Fibroblast of pulmonary artery (primary cell): ENCODE data around the gene ATOH8.
A peak's percentile ranks its signal among the peaks of the same experiment; 100 is the strongest.

Experiments used
- DNase-seq: peaks from one replicate; pipeline ENCODE4 v3.0.0-alpha.2; 2010; ENCODE audit warnings: low read depth
- H3K4me3 ChIP-seq: replicated peaks from 2 replicates; pipeline ENCODE4 v1.5.1; 2011; ENCODE audit warnings: low read depth, mild to moderate bottlenecking, control low read depth, low read length, moderate library complexity
- CTCF ChIP-seq: IDR thresholded peaks from 2 replicates; pipeline ENCODE4 v1.5.1; 2011; ENCODE audit warnings: mild to moderate bottlenecking, control low read depth, low read length, inconsistent platforms; ENCODE audit errors: missing control alignments

The ATOH8 gene

DNA sequence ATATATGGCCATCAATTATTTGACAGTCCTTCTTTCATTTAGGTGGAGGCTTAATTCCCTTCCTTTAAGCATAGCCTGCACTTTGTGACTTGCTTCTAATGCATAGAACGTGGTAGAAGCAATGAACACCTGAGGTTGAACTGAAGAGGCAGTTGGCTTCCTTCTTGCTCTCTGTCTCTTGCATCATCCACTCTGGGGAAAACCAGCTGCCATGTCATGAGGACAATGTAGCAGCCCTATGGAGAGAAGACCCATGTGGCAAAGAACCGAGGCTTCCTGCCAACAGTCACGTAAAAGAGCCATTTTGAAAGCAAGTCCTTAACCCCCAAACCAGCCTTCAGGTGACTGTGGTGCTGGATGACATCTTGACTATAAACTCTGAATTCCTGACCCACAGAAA is 46.8 kb downstream of the ATOH8 start:
- H3K4me3 ChIP-seq: no peak overlapping the region
- no peak for TF ChIP-seq CTCF
- DNase-seq: no peak

DNA sequence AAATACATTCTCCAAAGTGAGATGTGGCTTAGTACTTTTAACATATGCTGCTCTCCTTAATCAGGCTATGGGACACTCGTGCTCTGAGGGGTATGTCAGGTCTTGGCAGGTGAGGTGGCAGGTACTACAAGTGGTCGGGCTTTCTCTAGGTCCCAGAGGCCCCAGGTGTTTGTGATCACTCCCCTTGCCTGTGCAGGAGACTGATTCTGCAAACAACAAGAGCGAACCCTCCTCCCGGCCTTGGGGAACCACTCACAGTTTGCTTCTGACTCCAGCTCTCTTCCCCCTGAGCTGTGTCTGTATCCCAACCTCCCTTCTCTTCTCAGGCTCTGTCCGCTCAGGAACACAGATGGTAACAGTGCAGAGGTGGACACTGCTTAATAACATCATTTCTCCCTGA is 48.1 kb downstream of the ATOH8 start:
- DNase-seq: no peak
- H3K4me3 ChIP-seq: no peak overlapping the region
- no peak for TF ChIP-seq CTCF

DNA sequence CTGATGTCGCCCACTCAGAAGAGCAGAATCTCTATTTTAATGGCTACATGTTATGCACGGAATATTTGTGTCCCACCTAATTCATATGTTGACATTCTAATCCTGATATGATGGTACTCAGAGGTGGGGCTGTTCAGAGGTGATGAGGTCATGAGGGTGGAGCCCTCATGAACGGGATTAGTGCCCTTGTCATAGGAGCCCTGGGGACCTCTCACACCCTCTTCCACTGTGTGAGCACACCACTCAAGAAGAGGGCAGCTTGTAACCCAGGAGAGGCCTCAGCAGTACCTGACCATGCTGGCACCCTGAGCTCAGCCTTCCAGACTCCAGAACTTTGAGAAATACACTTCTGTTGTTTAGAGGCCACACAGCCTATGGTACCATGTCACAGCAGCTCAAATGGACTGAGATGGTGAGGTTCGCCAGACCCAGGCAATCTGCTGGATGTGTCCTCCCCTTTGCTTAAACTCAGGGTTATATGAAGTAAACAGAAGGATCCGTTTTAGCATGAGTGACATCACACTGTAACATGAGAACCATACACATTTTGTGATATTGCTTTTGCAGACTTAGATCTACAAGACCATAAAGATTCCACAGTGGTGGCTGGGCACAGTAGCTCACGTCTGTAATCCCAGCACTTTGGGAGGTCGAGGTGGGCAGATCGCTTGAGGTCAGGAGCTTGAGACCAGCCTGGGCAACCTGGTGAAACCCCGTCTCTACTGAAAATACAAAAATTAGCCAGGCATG is 48.7 kb downstream of the ATOH8 start:
- H3K4me3 ChIP-seq: no peak overlapping the region
- DNase-seq: no peak
- TF ChIP-seq CTCF: no peak

DNA sequence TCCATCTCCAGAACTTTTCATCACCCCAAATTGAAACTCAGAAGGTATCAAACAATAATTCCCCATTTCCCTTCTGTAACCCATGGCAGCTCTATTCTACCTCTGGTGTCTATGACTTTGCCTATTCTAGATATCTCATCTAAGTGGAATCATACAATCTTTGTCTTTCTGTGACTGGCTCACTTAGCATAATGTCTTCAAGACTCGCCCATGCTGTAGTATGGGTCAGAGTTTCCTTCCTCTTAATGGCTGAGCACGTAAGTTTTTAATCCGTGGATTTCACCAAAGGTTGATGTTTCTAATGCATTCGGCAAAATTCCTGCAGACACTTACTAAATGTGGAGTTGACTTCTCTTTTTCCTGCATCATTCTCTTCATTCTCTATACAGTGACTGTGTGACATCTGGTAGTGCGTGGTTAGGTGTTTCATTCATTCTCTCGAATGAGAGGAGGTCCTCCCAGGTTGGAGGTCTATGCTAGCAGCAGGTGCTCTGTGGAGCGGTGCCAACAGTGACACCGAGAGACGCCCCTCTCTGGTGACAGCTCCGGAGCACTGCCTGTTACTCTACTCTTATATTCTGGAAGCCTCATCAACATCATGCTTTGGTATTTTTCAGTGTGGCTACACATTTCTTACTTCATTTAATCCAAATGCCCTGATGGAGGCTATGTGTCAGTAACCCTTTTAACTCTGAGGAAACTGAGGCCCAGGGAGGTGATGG is 50.1 kb downstream of the ATOH8 start:
- TF ChIP-seq CTCF: no peak
- no peak overlapping the region for H3K4me3 ChIP-seq
- no peak for DNase-seq

DNA sequence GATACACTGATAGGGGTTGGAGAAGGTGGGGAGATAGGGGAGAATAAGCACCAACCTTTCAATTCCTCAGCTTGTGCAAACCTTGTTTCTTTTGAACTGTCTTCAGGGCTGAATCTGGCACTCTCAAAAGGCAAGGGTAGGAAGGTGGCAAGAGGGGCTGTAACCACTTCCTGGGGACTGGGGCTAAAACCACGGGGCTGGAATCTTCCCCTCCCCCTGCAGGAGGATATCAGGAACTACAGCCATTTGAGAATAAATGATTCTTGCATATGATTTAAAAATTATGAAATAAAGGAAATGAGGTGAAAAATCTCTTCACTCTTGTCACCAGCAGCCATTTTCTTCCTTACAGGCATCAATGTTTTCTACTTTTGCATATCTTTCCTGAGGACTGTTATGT is 50.8 kb downstream of the ATOH8 start:
- DNase-seq: no peak
- peak; percentile 70 for TF ChIP-seq CTCF
- no peak overlapping the region for H3K4me3 ChIP-seq

- DNase-seq: peak; percentile 34
- no peak for TF ChIP-seq CTCF
- no peak overlapping the region for H3K4me3 ChIP-seq
Measured at GRCh38 chr2:85806358-85807118, 52.7 kb downstream of the ATOH8 start.
